Activated B cell treated with CpG ODN at 0.5 μM for 24 hours (primary cell): ENCODE results near the gene DNAJB11. TPM values are rescaled to one million over a fixed set of nuclear protein-coding genes. Genes with fewer than 3 reads are reported as not detected.

ENCODE experiments used
- ATAC-seq: fragments of 200-7000 bp; cut with Tn5 transposase; one replicate; pipeline ENCODE4 v1.10.0; 2021; ENCODE audit warnings: low read depth, mild to moderate bottlenecking, moderate library complexity
- CTCF ChIA-PET: fragments of 350-600 bp; sonication (Branson Sonifier 250); formaldehyde crosslinking; loops from one replicate; lab custom pipeline; 2021; ENCODE audit warnings: antibody characterized with exemption; lab: Charles Lee
- POLR2A ChIA-PET: fragments of 350-600 bp; sonication (Branson Sonifier 250); formaldehyde crosslinking; loops from one replicate; lab custom pipeline; 2021; ENCODE audit warnings: antibody characterized with exemption; lab: Charles Lee
- DNase-seq: peaks from one replicate; pipeline ENCODE4 v3.0.0; 2022
- H3K27ac Mint-ChIP-seq: one replicate; pipeline ENCODE4 v1.8.0; 2020; ENCODE audit warnings: mixed read lengths
- H3K27me3 Mint-ChIP-seq: one replicate; pipeline ENCODE4 v1.8.0; 2021; ENCODE audit warnings: mixed read lengths
- H3K36me3 Mint-ChIP-seq: one replicate; pipeline ENCODE4 v1.8.0; 2021; ENCODE audit warnings: low read depth, mixed read lengths
- H3K4me1 Mint-ChIP-seq: one replicate; pipeline ENCODE4 v1.8.0; 2021; ENCODE audit warnings: mixed read lengths
- H3K4me3 Mint-ChIP-seq: one replicate; pipeline ENCODE4 v1.8.0; 2020; ENCODE audit warnings: mild to moderate bottlenecking, mixed read lengths
- H3K9me3 Mint-ChIP-seq: one replicate; pipeline ENCODE4 v1.8.0; 2020; ENCODE audit warnings: mixed read lengths
- CTCF ChIP-seq: fragments of 200-600 bp; IDR thresholded peaks from one replicate; pipeline ENCODE4 v1.8.0; 2022; ENCODE audit warnings: antibody characterized with exemption, mild to moderate bottlenecking
- intact Hi-C: fragments of 100-400 bp; cut with micrococcal nuclease; formaldehyde crosslinking; loops from one replicate; pipeline ENCODE4 v1.15.1; 2024
- total RNA-seq: library from RNA; stranded (reverse); gene quantifications from 2 replicates; pipeline ENCODE4 v1.2.3, GENCODE V29; 2022

DNAJB11 gene
- total RNA-seq, 1 donor from 2014 or later, result 51.3 TPM

- no peaks in the 10 kb centered on the region for H3K4me1 Mint-ChIP-seq
- POLR2A ChIA-PET, result no interaction called here
- DNase-seq (no peak), ATAC-seq (no peak)
- no peak overlapping the region for H3K27ac Mint-ChIP-seq
- H3K4me3 Mint-ChIP-seq, result no peak overlapping the region
- peaks cover 62% of the 10 kb centered on the region for H3K36me3 Mint-ChIP-seq
- TF ChIP-seq CTCF, result no peak
- CTCF ChIA-PET, result no interaction called here
- intact Hi-C loops, result no loop called here
- no peaks in the 10 kb centered on the region for H3K9me3 Mint-ChIP-seq
- H3K27me3 Mint-ChIP-seq, result no peaks in the 10 kb centered on the region
Observed at GRCh38 chr3:186551387-186551786, 19.1 kb upstream of the DNAJB11 start.

GRCh38 chr3:186552408-186553031 lies 18.0 kb upstream of the DNAJB11 start:
- DNase-seq (no peak), ATAC-seq (no peak)
- ChIA-PET CTCF (no interaction called here), POLR2A (no interaction called here)
- Mint-ChIP-seq H3K4me3 (no peak overlapping the region), H3K27me3 (no peaks in the 10 kb centered on the region), H3K9me3 (no peaks in the 10 kb centered on the region), H3K4me1 (no peaks in the 10 kb centered on the region), H3K27ac (no peak overlapping the region), H3K36me3 (peaks cover 70% of the 10 kb centered on the region)
- no peak for TF ChIP-seq CTCF
- intact Hi-C loops, result no loop called here

- ChIA-PET CTCF (interaction anchor here (2.0 kb wide), 1 partner anchor 621 kb away, joined by 6 read pairs; no protein-coding TSS in a partner anchor), POLR2A (interaction anchor here (1.3 kb wide), 1 partner anchor 626 kb away, joined by 5 read pairs; the partner anchor contains the start of gene TRA2B)
- Mint-ChIP-seq H3K27ac (no peak overlapping the region), H3K4me1 (peaks cover 47% of the 10 kb centered on the region), H3K4me3 (no peak overlapping the region), H3K36me3 (peaks cover 31% of the 10 kb centered on the region), H3K9me3 (no peaks in the 10 kb centered on the region), H3K27me3 (no peaks in the 10 kb centered on the region)
- intact Hi-C loops, result no loop called here
- no peak for TF ChIP-seq CTCF
- DNase-seq (no peak), ATAC-seq (no peak)
Observed at GRCh38 chr3:186564586-186564985, 5.9 kb upstream of the DNAJB11 start.

- DNase-seq (no peak), ATAC-seq (no peak)
- CTCF ChIA-PET, result interaction anchor here (1.2 to 2.0 kb wide), 2 partner anchors 311 to 623 kb away, joined by 6 to 7 read pairs; no protein-coding TSS in a partner anchor
Observed at GRCh38 chr3:186566772-186567071, 3.8 kb upstream of the DNAJB11 start.

More at GRCh38 chr3:186566772-186567071, 3.8 kb upstream of the DNAJB11 start:
- Mint-ChIP-seq H3K4me3 (peak overlapping the region; percentile 94), H3K9me3 (no peaks in the 10 kb centered on the region), H3K36me3 (peaks cover 38% of the 10 kb centered on the region), H3K27me3 (no peaks in the 10 kb centered on the region), H3K27ac (peak overlapping the region; percentile 96), H3K4me1 (peaks cover 63% of the 10 kb centered on the region)
- intact Hi-C loops, result loop anchor here (1.0 to 5.0 kb wide), 4 partner anchors 261 to 980 kb away; partner anchors contain the start of genes ETV5, SENP2 and TRA2B
- POLR2A ChIA-PET, result interaction anchor here (1.2 to 6.1 kb wide), 6 partner anchors 27 to 630 kb away, joined by 4 to 66 read pairs (median 6); partner anchors contain the start of genes EIF4A2 and TRA2B
- no peak for TF ChIP-seq CTCF
